NCI-H1694 treated with DMSO at 0.1 percent for 48 hours (cell line): Measurements from ENCODE around the gene FCSK.
A peak's percentile ranks its signal among the peaks of the same experiment; 100 is the strongest.
"Not testable (repeated sequence)": the region's sequence is repeated elsewhere in the genome, so short reads cannot be mapped to it uniquely, and the experiment has no call there.

ENCODE experiments used
- DNase-seq: peaks from one replicate; lab custom pipeline; 2025; lab: John Stamatoyannopoulos, UW

Gene FCSK

DNA sequence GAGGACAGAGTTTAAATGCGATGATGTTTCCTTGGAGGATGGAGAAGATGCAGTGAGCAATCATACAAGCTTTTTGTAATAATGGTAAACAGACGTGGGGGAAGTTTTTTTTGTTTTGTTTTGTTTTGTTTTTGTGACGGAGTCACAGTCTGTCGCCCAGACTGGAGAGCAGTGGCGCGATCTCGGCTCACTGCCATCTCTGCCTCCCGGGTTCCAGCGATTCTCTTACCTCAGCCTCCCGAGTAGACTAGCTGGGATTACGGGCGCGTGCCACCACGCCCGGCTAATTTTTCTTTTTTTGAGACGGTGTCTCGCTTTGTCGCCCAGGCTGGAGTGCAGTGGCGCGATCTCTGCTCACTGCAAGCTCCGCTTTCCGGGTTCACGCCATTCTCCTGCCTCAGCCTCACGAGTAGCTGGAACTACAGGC lies 70.0 kb downstream of the FCSK start:
- not testable (repeated sequence) for DNase-seq

DNA sequence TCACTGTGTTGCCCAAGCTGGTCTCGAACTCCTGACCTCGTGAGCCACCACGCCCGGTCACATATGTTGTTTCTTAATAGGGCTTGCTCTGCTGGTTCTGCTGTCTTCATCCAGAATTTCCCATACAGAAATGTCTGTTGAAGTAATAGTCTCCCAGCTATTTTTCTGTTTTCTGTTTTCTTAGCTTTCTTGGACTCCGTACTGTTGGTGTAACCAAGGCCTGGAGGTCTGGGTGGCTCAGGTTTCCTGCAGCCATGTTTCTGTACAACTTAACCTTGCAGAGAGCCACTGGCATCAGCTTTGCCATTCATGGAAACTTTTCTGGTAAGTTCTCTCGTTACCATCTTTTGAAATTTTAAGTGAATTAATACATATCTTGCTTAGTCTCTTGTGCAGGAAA lies 72.0 kb downstream of the FCSK start:
- no peak for DNase-seq

DNA sequence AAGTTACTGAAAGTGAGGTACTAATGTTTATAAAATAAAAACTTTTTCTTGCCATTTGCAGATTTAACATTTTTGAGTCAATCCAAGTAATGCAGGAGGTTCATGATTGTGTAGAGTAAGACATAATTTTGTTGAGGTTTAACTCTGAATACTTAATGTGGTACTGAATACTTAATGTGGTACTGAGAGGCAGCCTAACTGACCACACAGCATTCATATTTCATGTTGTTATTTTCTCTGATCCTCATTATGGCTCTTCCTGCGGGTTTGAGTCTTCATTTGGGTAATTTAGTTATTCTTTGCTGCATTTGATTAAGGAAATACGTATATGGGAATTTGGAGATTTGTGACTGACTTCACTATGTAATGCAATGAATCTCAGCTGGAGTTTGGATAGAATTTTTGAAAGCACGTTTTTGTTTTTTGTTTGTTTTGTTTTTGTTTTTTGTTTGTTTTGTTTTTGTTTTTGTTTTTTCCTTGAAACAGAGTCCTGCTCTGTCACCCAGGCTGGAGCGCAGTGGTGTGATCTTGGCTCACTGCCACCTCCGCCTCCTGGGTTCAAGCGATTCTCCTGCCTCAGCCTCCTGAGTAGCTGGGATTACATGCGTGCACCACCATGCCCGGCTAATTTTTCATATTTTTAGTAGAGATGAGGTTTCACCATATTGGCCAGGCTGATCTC lies 73.1 kb downstream of the FCSK start:
- DNase-seq = no peak

DNA sequence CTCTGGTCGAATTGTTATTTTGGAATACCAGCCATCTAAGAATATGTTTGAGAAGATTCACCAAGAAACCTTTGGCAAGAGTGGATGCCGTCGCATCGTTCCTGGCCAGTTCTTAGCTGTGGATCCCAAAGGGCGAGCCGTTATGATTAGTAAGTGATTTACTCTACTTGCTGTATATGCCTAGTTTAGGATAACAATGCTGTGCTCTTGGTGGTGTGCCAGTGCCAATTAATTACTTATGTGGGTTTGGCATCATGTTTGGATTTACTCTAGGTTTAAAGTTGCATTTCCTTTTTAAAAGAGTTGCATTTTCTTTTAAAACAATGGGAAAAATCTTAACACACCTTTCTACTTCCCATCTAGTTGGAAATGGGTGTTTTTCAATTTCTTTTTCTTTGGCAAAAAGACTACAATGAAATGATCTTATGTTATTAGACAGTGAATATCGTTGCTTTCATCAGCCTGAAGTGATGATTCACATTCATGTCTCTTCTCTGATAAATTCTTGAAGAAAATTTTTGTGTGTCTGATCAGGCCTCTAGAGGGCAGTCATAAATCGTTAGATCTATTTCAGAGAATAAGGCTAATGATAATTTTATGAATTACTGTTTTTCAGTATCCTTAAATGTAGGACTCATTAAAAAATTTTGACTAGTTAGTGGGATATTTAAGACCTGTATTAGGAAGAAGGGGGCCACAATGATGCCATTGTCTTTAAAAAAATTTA lies 74.8 kb downstream of the FCSK start:
- DNase-seq = peak; percentile 44
